Measurements from ENCODE around the gene TMEM255B.

DNA sequence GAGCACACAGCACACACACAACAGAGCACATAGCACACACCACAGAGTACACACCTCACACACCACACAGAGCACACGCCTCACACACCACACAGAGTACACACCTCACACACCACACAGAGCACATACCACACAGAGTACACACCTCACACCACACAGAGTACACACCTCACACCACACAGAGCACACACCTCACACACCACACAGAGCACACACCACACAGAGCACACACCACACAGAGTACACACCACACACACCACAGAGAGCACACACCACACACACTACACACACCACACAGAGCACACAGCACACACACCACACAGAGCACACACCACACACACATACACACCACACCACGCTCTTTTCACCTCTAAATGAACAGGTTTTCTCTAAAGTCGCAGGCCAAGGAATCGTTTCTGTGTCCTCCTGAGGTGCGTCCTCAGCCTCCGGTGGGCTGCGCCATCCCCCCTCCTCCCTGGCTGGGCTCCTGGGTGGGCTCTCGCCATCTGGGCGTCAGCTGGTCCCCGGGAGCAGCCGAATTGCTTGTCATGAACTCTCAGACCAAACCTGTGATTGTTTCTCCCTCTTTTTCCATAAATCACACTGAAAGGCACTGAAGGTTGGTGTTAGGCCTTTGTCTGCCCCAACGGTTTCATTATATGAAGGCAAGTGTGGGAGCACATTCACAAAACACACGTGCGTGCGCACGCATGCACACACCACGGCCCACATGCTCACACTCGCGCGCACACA lies 37.4 kb downstream of the TMEM255B start:
- TF ChIP-seq POLR2A (IDR thresholded peaks at IDR 0.05; ENCODE audit: low read length) (no peak), GATA1 (IDR thresholded peaks at IDR 0.05; ENCODE audit: low read depth, low read length) (no peak)
